Fibroblast of peridontal ligament (primary cell): ENCODE results near the gene ACY1.

Source experiments
- DNase-seq: peaks from one replicate; pipeline ENCODE4 v3.0.0-alpha.2; 2010; ENCODE audit errors: extremely low read depth

Gene ACY1

GRCh38 chr3:52005571-52005986 is 22.2 kb downstream of the ACY1 start:
- DNase-seq: peak; percentile 35

- no peak for DNase-seq
Observed at GRCh38 chr3:52006017-52006819, 22.9 kb downstream of the ACY1 start.

- DNase-seq: no peak
Observed at GRCh38 chr3:52006820-52007133, 23.4 kb downstream of the ACY1 start.

GRCh38 chr3:52007291-52007690 is 24.0 kb downstream of the ACY1 start:
- DNase-seq: no peak

GRCh38 chr3:52010431-52010830 is 27.1 kb downstream of the ACY1 start:
- no peak for DNase-seq

GRCh38 chr3:52012699-52013098 is 29.4 kb downstream of the ACY1 start:
- no peak for DNase-seq

- no peak for DNase-seq
Observed at GRCh38 chr3:52013802-52014598, 30.7 kb downstream of the ACY1 start.

- DNase-seq: no peak
Observed at GRCh38 chr3:52014613-52015012, 31.3 kb downstream of the ACY1 start.

- DNase-seq: no peak
Observed at GRCh38 chr3:52015438-52016228, 32.3 kb downstream of the ACY1 start.

- no peak for DNase-seq
Observed at GRCh38 chr3:52017586-52017985, 34.3 kb downstream of the ACY1 start.

- no peak for DNase-seq
Observed at GRCh38 chr3:52018319-52019000, 35.1 kb downstream of the ACY1 start.

- DNase-seq: no peak
Observed at GRCh38 chr3:52019352-52020080, 36.2 kb downstream of the ACY1 start.

- DNase-seq: no peak
Observed at GRCh38 chr3:52020796-52021195, 37.5 kb downstream of the ACY1 start.

- no peak for DNase-seq
Observed at GRCh38 chr3:52021489-52022268, 38.3 kb downstream of the ACY1 start.

- DNase-seq: peak; percentile 35
Observed at GRCh38 chr3:52022323-52023100, 39.2 kb downstream of the ACY1 start.

GRCh38 chr3:52023101-52023770 is 39.9 kb downstream of the ACY1 start:
- no peak for DNase-seq

- DNase-seq: no peak
Observed at GRCh38 chr3:52023860-52024764, 40.8 kb downstream of the ACY1 start.
